GM19238 (cell line): ENCODE data around the gene HSPB8.
"Not testable (repeated sequence)": the region's sequence is repeated elsewhere in the genome, so short reads cannot be mapped to it uniquely, and the experiment has no call there.

Experiments used
- DNase-seq: peaks from one replicate; pipeline ENCODE4 v3.0.0; 2011; ENCODE audit warnings: low spot score; ENCODE audit not compliant: insufficient read length

The HSPB8 gene

DNA sequence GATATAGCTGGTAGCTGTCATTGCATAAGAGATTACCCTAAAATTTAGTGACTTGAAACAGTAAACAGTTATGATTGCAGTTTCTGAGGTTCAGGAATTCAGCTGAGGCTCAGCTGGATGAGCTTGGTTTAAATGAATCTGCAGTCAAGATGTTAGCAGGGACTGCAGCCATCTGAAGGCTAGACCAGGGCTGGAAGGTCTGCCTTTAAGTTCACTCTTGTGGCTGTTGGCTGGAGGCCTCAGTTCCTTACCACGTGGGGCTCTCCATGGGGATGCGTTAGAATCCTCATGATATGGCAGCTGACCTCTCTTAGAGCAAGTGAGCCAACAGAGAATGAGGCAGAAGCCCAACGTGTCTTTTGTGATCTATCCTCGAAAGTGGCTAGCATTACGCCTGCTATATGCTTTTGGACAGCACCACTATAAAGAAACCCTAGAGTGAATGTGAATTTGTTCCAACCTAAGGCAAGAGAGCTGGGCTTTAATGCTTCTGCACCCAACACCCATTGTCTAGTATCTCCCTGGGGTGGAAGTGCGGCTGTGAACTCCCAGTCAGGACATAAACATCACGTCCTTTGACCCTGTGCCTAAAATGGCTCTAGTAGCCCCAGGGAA lies 26.0 kb downstream of the HSPB8 start:
- DNase-seq = no peak

DNA sequence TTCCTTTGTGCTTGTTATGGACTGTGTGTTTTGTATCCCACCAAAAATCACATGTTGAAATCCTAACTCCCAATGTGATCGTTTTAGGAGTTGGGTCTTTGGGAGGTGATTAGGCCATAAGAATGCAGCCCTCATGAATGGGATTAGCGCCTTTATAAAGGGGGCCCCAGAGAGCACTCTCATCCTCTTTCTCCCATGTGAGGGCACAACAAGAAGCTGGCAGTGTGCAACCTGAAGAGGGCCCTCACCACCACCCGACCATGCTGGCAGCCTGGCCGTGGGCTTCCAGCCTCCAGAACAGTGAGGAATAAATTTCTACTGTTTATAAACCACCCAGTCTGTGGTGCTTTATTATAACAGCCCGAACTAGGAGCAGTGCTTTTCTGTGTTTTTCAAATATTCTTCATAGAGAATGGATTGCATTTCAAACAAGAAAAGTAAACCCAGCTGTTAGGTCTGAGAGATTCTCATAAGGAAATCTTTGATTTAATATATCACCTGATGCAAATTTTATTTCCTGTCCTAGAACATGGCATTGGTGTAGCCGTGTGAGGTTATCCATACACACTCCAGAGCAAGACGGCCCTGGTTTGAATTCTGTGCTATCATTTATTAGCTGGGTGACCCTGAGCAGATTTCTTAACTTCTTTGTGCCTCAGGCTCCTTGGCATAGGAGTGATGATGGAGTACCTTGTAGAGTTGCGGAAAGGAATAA lies 27.8 kb downstream of the HSPB8 start:
- no peak for DNase-seq

DNA sequence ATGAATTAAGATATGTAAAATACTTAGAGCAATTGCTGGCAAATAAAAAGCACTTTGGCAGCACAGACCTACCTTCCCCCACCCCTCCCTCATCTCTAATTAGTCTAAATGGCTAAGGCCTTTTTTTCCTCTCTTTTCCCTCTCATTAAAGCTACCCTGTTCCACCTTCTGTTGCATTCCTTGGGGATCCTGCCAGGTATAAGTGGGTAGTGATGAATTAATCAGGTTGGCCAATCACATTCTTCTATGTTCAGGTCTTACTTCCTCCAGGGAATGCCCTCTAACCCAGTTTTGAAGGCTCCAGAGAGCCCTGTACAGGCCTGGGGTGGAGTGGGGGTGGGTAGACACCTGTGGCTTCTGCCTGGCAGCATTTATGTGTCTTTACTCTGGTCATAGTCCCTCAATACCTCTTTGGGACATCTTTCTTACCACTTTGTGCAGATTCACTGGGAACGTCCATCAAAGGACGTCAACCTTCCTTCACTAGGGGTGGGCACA lies 28.4 kb downstream of the HSPB8 start:
- DNase-seq = no peak

DNA sequence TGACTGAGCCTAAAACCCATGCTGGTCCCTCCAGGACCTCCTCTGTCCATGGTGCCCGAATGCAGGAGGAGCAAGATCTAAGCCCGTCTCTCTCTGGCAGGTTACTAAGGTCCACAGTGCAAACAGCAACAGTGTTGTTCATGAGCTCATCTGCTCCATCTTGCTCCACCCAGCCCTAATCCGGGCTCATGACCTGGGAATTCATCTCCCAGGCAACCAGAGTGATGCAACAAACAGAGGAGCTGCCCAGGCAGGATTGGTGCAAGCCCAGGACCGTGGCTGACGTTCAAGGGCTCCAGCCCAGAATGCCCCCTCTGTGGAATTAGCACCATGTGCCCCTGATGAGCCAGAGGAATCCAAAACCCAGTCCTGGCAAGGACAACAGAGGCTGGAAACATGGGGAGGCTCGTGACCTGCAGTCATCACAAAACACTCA lies 29.9 kb downstream of the HSPB8 start:
- DNase-seq = no peak

DNA sequence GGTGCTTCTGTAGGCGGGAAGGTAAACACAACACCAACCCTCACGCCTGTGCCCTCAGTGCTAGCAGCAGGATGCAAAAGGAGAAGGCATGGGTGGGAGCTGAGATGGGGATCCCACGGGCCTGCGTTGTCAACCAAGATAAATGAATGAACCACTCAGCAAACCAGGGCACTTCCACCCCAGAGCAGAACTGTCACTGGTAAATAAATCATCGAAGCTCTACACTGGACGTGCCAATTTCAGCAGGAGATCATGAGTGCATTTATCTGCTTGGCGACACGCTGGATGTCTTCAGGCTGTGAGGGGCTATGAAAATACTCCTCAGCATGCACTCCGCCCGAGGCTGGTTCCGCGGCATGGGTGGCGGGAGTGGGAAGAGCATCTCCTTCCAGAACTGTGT lies 33.2 kb downstream of the HSPB8 start:
- DNase-seq = no peak

DNA sequence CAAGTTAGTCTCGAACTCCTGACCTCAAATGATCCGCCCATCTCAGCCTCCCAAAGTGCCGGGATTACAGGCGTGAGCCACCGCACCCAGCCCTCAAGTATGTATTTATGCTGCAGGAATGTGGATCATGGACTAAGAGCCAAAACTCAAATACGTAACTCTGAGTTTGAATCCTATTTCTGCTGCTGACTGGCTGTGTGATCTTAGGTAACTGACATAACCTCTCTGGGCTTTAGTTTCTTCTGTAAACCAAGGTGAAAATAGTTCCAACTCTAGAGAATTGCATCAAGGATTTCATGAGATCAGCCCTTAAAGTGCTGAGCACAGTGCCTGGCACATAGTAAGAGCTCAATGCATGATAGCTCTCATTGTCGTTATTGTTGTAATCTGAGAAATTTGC lies 37.4 kb downstream of the HSPB8 start:
- no peak for DNase-seq

DNA sequence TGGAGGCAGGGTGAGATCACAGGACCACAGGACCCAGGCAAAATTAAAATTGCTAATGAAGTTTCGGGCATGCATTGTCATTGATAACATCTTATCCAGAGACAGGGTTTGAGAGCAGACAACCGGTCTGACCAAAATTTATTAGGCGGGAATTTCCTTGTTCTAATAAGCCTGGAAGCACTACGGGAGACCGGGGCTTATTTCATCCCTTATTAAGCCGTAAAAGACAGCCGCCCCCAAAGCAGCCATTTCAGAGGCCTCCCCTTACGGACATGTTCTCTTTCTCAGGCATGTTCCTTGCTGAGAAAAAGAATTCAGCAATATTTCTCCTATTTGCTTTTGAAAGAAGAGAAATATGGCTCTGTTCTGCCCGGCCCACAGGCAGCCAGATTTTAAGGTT lies 40.1 kb downstream of the HSPB8 start:
- not testable (repeated sequence) for DNase-seq

DNA sequence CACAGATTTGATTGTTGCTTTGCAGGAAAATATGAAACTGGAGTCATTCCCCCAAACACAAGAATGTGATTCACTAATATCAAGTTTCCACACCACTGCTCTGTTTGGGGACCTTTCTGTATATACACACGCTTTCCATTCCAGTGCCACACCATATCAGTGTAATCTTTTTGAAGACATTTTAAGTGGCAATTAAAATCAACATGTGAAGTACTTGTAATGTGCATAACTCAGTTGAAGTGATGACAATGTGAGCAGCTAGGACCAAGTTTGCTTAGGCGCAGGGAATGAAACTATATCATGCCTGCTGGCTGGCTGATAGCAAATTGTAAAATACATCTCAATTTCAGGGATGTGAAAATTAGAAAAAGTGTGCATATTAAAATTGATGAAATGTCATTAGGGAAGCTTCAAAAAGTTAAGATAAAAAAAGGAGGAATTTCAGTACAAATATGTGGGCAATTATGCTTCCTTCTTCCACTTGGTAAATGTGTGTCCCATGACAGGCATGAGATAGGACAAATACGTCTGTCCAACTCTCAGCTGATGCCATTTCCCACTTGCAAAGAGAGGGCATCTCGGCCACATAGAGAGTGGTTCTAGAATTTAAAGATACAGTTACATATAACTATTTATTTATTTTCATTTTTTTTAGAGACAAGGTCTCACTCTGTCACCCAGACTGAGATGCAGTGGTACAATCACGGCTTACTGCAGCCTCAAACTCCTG lies 43.7 kb downstream of the HSPB8 start:
- DNase-seq = no peak

DNA sequence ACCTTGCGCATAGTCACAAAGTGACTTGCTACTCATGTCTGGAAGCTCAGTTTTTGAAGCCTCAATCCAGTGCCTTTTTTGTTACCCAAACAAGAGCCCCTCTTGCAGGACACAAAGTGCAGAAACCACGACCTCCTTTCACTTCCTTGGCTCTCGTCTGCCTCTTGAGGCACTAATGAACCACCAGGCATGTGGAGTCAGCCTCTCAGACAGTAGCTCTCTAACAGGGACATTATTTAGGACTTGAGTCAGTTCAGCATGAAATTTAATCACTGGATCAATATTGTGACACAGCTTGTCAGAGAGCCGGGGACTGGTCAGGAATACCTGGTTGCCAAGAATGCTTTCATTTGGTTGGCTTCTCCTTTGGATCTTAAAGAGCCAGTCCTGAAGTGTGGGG lies 46.7 kb downstream of the HSPB8 start:
- no peak for DNase-seq

DNA sequence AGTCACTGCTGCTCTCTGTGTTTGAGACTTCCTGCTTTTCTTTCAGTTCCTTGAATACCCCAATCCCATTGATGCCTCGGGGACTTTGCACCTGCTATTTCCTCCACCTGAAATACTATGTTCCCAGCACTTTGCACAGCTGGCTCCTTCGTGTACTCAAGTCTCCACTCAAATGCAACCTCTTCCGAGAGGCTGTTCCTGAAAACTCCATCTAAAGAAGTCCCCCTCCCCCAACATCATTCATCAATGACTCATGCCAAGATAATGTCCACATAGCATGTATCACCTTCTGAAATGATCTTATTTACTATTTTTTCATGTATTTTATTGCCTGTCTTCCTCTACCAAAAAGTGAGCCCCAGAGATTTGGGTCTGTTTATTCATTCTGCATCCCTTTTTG lies 48.6 kb downstream of the HSPB8 start:
- DNase-seq = no peak

DNA sequence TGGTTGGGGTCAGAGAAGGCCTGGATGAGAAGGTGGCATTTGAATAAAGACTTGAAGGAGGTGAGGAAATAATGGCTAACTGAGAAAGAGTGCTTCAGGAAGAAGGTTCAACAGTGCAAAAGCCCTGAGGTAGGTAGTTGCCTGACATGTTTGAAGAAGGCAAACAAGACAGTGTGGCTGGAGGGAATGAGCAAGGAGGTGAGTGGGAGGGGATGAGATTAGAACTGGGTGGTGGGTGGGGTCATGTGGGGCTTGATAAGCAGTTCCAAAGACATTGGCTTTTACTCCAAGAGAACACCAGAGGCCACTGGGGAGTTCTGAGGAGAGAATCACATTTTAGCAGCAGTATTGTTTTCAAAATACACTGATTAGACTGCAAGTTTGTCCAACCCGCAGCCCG lies 50.5 kb downstream of the HSPB8 start:
- DNase-seq = no peak

DNA sequence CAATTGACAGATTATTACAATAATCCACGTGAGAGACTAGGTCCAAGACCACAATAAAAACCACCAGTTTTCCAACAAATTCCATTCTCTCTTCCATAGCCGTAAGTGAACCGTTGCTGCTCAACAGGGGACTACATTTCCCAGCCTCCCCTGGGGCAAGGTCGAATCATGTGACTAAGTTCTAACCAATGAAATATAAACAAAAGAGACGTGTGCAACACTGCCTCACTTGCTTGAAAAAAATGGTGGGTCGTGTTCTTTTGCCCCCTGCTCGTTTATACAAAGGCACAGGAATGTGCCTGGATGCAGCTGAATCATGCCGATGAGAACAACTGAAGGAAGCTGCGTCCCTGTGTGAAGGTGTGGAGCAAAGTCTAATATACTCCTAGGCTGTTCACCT lies 51.1 kb downstream of the HSPB8 start:
- DNase-seq = no peak

DNA sequence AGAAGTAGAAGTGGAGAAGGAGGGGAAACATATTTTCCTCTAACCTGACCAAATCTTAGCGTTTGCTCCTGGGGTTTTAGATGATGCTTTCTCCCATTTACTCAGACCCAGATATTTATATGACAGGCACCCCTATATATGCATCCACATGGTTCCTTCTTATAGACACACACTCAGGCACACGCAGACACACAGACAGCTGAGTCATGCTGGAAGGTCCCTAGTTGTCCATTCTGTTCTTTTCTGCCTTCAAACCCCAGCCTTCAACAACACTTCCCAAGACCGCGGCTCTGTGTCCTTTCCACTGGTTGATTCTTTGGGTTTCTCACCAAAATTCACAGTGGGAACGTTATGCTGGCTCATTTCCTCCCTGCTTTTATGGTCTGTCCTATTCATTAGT lies 52.1 kb downstream of the HSPB8 start:
- DNase-seq = no peak

DNA sequence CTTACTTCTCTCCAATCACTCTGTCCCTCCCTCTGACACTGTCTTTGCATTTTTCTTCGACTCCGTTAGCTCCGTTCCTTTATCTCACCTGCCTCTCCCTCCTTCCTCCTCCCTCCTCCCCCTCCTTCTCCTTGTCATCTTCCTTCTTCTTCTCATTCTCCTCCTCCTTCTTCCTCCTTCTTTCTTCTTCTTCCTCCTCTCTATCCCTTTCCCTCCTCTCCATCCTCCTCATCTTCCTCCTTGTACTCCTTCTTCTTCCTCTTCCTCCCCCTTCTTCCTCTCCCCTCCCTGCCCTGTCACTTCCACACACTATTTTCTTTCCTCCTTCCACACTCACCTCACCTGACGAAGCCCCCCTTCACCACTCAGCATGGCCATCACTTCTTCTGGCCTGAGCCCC lies 53.0 kb downstream of the HSPB8 start:
- DNase-seq = no peak

DNA sequence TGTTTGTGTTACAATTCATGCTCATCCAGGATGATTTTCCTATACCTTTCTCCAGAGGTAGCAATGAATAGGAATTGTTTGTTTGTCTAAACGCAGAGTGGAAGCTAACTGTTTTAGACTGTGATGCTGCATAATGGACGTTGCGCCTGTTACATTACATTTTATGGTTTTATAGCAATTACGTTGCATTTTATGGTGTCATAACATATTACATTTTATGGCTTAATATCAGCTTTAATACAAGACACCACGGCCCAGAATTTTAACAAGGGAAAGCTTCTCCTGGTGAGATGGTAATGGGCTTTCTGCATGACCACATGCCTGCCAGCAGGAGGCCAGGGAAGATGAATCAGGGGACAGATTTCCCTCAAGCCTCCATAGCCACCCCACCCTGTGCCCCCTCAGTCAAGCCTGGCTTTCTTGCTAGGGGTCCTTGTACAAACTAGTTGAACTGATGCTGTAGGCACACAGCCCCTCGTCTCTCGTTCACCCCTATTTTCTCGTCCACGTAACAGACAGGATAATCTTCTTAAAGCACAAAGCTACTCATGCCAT lies 56.5 kb downstream of the HSPB8 start:
- no peak for DNase-seq

DNA sequence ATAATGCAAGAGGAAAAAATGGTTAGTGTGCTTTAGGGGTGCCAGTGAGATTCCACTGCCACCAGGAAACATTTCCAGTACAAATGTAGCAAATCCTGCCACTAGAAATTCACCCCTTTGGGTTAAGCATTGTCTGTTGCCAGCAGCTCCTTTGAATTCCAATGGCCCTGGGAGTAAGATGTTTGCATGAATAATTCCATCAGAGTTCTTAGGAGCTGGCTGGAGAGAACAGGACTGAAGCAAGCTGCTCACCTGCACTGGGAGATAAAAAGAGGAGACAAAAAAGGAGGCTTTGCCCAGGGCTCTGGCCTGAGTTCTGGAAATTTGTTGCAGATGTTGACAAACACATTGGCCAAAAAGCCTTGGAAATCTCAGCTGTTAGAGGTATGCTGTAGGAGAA lies 57.6 kb downstream of the HSPB8 start:
- DNase-seq = no peak

DNA sequence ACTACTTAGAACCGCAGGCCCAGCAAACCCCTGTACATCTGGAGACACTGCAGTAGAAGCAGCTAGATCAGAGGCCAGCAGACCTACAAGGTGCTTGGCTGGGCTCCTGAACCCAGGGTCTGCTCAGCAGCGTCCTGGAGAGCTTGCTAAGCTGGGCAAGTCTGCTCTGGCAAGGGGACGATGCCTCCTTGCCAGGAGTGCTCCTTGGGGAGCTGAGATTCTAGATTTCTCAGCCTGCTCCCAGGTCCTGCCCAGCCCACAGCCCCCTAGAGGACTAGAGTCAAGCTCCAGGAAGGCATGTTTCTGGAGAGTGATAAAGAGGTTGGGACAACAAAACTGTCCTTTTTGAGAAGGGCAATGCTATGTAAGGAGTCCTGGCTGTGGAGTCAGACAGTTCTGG lies 60.3 kb downstream of the HSPB8 start:
- no peak for DNase-seq

DNA sequence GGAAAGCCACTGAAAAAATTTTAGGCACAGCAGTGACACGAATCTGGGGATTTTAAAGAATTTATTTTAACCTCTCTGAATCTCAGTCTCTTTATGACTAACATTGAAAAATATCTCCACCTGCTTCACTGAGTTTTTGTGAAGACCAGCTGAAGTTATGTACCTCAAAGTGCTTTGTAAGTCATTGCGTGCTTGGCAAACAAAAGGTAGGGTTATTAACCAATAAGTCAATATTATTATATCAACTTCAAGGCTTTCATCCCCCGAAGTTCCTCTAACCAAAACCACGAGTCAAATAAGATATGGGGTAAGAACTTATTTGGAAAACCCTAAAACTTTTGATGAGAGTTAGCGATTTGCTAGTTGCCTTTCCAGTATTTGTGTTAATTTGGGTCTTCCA lies 62.3 kb downstream of the HSPB8 start:
- DNase-seq = no peak

DNA sequence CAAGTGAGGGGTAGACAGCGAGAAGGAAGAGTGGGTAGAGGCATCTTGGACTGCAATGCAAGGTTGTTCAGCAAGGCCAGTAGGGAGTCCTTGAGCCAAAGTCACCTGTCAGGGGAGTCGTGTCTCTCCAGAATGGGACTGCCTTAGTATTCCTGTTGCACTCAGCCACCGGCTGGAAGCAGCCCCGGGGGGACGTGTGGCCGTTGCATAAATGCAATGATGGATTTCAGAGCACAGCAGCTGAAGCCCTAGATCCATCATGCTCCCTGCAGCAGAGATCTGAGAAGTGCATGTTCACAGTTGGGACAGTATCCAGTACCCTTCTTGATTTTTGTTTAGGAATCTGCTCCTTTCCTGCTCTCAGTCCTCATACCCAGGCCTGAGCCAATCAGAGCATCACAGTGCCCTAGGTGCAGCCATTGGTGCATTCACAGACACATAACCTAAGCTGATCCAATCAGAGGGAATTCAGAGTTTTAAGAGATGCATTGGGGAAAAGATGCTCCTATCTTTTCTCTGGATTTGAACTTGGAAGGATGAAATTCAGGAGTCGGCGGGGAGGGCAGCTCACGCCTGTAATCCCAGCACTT lies 62.9 kb downstream of the HSPB8 start:
- no peak for DNase-seq
